HG03039 (cell line): ENCODE results near the gene SERPINI1.
"Not testable (repeated sequence)": the region's sequence is repeated elsewhere in the genome, so short reads cannot be mapped to it uniquely, and the experiment has no call there.

Source experiments
- ATAC-seq: cut with Tn5 transposase; IDR thresholded peaks from one replicate; pipeline ENCODE4 v1.9.1; 2021; ENCODE audit warnings: mild to moderate bottlenecking, moderate library complexity; ENCODE audit not compliant: unreplicated experiment

The SERPINI1 gene

DNA sequence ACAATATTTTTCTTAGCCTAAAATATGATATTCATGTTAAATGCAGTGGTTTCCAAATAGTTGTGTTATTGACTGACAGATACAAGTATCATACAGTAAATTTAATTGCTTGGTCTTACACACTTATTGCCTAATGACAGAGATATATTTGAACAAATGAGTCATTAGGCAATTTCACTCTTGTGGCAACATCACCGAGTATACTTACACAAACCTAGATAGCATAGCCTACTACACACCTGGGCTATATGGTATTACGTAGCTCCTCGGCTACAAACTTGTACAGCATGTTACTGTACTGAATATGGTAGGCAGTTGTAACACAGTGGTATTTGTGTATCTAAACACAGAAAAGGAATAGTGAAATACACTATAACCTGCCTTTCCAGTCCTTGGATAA, 50.3 kb downstream of the SERPINI1 start:
- no peak for ATAC-seq

DNA sequence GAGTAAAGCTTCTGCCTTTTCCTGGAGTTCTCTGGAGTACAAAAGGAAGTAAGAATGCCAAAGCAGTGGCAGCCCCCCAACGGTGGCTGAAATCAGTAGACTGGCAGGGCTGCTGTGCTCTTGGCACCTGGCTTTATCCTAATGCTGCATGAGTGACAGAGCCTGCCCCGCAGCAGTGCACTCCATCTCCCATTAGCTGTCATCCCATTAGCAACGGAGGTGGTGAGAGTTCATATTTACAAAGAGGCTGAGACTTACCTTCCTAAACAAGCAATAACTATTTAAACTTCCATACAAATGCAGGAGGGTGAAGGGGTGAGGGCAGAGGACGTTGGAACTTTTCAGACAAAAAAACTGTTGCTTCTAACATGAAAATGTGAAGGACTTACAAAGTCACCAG, 51.9 kb downstream of the SERPINI1 start:
- ATAC-seq = no peak

DNA sequence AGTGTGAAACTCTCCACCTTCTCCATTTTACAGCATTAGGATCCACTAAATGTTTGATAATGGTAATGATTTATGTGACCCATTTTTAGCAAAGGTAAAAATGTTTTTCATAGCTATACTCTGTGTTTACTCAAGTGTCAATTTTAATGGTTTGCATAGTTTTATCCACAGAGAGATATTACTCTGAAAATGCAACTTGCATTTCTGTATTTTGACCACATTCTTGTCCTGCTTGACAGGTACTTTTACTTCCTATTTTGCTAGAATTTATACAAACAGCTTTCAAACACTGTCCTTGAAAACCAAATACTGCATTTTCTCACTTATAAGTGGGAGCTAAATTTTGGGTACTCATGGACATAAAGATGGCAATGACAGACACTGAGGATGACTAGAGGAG, 62.9 kb downstream of the SERPINI1 start:
- ATAC-seq = no peak

DNA sequence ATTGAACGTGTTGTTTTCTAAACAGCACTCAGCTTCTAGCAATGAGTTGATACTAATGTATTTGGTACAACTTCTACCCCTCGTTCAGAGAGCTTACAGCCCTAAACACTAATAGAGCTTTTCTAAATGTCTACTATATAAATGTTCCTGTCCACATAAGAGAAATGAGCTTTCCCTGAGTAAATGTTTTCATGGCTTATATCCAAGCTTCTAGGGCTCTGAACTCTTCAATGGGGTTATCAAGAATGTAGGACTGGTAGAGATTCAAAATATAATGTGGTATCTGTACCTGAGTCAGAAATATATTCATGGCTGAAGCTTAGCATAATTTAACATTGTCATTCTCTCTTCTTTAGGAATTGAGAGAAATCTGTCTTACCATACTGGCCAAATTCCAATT, 73.4 kb downstream of the SERPINI1 start:
- no peak for ATAC-seq

DNA sequence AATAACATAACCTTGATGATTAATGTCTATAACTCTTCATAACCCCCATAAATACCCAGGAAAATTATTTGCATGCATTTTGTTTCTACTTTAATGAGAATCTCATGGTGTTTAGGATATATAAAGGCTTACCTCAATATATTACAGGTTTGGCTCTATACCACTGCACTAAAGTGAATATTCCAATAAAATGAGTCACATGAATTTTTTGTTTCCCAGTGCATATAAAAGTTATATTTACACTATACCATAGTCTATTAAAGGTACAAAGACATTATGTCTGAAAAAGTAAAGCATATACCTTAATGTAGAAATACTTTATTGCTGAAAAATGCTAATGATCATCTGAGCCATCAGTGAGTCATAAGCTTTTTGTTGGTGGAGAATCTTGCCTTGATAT, 74.7 kb downstream of the SERPINI1 start:
- ATAC-seq = no peak

DNA sequence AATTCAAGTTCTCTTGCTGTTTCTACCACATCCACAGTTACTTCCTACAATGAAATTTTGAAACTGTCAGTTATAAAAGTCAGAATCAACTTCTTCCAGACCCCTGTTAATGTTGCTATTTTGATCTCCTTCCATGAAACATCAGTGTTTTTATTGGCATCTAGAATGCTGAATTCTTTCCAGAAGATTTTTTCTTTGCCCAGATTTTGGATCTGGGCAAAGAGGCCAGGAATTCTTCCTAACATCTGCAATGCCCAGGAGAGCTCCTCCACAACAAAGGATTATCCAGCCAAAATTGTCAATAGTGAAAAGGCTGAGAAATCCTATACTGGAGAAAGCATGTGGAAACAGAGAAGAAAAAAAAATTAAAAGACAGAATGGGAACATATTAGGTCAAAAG, 75.5 kb downstream of the SERPINI1 start:
- no peak for ATAC-seq

DNA sequence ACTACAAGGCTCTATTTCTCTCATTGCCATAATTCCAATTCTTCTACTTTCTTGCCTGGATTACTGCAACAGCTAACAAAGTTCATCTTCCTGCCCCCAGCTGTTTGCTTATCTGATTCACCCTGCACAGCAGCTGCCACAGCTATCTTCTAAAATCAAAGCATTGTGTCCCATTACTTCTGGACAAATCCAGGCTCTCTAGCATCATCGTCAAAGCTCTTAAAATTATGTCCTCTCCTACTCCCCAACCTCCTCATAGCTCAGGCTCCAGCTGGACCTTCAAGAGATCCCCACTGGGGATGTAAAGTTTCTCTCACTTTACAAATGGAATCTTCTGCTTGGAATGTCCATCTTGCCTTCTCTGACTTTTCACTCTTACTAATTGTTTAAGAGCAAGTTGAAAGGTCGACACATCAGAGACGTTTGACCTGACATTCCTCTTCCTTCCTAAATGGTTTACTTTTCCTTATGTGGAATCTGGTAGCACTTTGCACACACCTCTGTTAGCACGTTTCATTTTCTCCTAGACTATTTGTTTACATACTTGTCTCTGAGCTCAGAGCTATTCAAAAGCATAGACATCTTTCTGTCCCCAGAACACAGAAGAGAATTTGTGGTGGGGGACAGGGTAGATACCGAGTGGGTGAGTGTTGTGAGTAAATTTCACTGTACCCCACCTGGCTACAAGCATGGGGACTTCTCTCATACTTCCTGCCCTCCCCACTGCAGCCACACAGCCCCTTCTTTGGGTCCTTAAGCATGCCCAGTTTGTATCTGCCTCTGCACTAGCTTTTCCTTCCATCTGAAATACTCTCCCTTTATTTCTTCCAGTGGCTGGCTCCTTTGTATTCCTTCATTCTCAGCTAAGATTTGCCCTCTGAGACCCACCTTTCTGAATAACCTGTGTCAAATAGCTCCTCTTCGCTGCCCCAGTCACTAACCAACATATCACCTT, 77.9 kb downstream of the SERPINI1 start:
- ATAC-seq = no peak

DNA sequence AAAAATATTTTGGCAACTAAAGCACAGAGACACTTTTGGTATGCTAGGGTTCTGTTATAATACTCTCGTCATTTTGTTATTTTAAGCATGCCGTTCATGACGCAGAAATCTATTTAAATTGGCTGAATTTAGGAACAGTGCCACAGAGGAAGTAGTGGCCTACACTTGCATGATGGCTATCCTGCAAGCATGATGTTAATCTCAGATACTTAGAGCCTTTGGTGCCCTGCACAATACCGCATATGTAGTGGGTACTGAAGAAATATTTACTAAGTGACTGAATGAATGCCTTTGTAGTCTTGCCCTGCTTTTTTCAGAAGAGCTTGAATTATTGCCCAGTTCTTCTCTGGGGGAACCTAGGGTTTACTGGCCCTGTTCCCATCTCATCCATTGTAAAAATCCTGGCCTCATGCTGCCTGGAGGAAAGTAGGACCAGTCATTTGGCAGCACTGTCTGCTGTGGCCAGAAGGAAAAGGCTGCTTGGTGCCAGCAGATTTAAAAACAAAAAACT, 79.0 kb downstream of the SERPINI1 start:
- ATAC-seq = no peak

DNA sequence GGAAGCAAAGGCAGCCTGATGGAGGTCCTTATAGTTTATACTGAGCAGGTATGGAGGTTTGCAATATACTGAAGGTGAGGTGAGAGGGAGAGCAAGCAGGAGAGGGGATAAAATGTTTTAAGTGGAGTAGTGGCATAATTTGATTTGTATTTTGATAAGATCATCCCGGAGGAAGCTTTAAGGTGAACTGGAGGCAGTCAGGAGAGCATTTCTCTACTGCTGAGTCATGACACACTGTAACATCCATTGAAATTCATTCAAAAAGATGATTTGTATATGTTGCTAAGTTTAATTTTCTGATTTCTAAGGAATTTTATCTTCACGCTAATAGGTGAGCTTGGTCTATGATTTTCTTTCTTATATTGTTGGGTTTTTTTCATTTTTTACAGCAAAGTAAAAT, 81.4 kb downstream of the SERPINI1 start:
- no peak for ATAC-seq

DNA sequence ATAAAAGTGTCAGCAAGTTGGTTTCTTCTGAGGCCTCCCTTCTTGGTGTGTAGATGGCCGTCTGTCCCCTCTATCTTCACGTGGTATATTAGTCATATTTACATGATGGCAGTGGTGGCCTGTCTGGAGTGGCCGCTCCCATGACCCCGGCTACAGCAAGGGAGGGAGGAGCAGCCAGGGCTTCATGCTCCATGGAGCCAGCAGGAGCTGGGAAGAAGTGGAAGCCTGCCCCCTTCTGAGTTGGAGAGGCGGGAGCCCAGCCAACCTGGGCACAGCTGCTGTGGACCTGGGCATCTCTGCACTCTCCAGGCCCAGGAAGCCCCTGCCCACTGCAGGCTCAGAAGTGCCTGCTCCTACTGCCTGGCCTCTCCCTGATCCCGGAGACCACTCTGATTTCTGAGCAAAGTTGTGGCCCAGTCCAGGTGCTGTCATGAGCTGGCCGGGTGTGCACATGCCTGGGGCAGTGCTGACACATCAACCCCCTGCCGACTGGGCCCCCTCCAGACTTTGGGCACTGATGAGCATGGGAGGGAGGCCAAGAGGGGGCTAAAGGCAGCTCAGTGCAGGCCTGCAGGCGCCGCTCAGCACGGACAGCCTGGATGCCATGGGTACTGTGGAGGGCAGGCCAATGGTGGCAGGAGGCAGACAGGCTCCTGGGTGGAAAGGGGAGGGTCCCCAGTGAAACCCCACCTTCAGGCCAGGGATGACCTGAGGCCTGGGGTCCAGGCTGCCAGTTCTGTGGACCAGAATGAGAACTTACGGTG, 84.8 kb downstream of the SERPINI1 start:
- no peak for ATAC-seq

DNA sequence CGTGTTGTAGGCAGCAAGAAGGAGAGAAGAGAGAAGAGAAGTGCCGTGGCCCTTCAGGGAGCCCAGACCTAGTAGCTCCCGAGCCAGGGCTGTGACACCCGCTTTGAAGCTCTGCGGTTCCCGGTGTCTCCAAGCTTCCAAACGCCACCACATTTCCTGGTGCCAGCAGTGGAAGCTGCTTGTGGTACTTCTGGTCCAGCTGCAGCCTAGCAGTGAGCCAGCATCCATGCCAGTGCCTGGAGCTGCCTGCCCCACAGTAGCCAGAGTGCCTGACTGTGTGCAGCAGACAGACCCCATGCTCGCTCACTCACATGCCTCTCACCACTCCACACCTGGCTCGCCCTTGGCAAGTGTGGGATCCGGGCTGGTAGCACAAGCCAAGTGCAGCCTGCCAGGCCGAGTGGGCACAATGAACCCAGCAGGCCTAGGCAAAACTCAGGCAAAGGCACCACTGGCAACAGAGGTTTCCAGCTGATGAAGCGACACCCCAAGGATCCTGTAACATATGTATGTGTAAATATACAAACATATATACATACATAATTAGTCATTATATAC, 85.8 kb downstream of the SERPINI1 start:
- ATAC-seq = no peak

DNA sequence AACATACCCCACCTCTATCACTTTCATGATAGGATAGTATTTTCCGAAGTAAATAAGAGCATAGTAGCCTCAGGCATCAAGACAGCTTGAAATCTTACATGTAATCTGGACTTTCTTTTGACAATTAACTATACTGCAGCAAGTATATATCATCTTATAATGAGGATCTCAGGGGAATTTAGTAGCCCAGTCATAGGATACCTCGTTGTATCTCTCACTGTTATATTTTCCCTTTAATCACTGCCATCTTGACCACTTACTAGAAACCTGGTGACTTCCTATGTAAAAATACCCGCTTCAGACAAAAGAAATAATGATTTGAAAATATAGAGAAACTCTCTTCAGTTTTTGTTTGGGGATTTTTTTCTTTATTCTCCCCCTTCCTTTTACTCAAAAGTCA, 88.2 kb downstream of the SERPINI1 start:
- no peak for ATAC-seq

DNA sequence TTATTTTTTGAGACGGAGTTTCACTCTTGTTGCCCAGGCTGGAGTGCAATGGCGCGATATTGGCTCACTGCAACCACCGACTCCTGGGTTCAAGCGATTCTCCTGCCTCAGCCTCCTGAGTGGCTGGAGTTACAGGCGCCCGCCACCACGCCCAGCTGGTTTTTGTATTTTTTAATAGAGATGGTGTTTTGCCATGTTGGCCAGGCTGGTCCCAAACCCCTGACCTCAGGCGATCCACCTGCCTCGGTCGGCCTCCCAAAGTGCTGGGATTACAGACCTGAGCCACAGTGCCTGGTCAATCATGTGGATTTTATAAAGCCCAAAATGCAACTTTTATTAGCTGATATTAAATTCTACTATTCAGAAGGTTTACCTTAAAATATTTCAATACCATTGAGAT, 92.1 kb downstream of the SERPINI1 start:
- ATAC-seq = not testable (repeated sequence)

DNA sequence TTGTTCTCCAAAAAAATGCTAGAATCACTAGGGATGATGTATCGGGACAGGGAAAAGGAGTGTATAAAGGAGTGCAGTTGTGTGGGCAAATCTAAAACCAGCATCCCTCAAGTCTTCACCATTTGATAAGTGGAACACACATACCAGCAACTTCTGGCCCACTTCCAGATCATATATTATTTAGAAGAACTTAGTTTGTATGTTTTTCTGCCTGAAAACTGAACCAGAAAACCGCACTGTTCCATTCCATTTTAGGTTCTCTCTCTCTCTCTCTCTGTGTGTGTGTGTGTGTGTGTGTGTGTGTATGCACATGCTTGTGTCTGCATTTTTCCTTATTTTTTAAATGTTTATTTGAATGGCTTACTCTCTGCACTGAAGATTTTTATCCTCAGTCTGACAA, 93.5 kb downstream of the SERPINI1 start:
- no peak for ATAC-seq

DNA sequence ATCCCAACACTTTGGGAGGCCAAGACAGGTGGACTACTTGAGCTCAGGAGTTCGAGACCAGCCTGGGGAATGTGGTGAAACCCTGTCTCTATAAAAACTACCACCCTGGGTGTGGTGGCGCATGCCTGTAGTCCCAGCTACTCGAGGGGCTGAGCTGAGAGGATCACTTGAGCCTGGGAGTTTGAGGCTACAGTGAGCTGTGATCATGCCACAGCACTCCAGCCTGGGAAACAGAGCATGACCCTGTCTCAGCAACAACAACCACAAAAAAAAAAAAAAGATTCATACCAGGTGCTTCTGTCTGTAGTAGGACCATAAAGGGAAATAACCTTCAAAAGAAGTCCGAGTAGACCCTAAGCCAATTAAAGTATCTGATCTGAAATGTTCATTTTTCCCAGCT, 94.5 kb downstream of the SERPINI1 start:
- no peak for ATAC-seq

DNA sequence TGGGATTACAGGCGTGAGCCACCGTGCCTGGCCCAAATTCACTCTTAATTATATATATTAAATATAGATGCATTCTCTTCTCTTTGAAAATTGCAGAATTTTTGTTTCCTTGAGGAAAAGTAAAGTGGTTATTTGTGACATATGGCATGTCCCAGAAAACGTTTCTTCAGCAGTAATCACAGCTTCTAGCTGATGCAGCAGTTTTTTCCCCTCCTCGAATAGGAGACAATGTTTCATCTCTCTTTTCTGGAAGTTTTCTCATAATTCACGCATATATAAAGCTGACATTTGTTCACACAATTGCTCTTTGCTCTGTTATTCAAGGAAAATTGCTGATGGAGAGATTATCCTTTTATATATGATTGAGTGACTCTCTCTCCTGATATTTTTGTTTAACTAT, 99.8 kb downstream of the SERPINI1 start:
- ATAC-seq = no peak

DNA sequence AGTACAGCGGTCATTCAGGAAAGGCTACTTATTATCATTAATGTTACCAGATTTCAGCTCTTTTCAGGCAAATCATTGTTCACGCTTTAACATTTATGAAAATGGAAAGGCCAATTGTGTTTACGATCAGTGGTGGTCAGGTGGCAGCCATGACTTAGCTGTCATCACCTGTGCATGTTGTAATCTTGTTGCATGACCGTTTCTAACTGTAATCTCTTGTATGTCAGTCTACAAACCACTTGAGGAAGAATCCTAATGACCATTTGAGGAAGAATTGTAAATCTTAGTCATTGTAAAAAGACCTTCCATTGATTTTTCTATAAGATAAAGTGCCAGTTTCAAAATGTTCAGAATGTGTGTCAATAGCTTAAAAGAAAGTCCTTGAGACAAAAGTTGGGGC, 100.4 kb downstream of the SERPINI1 start:
- no peak for ATAC-seq

DNA sequence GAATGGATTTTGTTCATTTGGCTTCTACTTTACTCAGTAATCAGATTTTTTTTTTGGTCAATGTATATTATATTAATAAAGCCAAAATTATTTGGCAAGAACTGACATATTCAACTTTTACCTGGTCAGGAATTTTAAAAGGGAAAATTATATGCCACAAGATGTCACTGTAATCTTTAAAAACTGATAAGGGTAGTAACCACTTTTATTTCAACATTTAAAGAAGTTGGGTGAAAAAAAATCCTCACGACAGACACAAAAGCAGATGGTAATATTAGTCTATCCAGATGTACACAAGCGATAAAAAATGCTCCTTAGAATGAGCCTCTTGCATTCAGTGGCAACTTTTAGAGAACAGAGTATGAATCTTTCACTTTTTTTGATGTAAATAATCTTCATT, 101.9 kb downstream of the SERPINI1 start:
- no peak for ATAC-seq

DNA sequence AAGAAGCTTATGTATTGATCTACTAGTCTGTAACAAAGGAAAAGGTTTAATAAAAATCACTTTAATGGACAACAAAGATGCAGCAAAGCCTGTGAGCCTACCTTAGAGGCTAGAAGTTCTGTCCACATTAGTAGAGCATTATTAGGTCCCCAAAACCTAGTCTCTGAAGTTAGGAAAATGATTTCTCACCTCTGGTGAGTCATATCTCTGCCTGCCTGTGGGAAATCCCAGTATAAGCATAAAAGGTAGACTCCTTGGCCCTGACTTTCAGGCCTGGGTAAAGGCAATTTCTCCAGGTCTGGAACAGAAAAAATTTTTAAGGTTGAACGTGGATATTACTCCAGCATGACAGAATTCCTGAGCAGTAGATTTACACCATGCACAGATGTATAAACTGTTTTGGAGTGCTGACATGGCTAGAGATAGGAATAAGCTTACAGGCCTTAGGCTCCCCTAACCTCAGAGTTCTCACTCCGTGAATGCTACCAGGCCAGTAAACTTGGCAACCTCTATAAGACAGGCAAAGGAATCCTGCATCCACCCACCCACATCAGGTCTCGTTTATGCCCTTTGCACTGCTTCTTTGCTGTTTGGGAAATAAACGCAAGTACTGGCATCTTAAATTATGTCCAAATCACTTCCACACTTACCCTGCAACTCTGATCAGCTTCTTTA, 104.1 kb downstream of the SERPINI1 start:
- ATAC-seq = peak; percentile 57

DNA sequence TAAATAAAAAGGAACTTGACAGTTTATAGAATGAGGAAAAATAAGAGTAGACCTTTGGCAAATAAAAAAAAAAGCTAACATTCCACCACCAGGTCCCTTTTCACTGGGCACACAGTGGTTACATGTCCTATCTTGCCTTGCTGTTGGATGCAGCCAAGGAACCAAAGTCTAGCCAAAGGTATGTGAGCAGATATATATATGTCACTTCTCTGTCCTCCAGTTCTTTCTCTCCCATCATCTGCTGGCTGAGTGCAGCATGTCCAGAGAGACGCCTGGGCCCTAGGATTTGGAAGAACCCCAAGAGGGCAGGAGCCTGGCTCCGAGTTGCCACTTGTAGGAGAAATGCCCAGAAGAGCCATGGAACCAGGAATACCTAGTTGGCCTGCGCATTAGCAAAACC, 104.7 kb downstream of the SERPINI1 start:
- no peak for ATAC-seq

DNA sequence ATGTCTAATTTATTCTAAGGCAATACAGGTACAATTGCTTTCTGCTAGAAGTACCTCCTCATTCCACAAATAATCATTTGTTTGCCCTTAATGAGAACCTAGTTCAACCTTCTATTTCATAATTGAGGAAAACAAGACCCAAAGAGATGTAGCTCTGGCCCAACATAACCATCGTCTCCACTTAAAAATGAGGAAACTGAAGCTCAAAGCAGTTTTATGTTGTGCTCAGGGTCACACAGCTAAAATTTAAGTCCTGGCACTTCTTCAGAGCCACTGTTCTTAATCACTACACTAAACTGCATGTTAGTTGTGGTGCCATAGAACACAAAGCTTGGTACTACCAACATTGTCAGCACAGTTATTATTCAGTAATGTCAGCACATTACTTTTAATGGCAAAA, 108.0 kb downstream of the SERPINI1 start:
- no peak for ATAC-seq
